Fibroblast of gingiva (primary cell): Measurements from ENCODE around the gene BPGM.

ENCODE experiments used
- DNase-seq: peaks from one replicate; pipeline ENCODE4 v3.0.0-alpha.2; 2011; ENCODE audit warnings: low read depth

The BPGM gene

GRCh38 chr7:134720091-134720935 is 73.7 kb downstream of the BPGM start:
- DNase-seq: peak; percentile 74

GRCh38 chr7:134721171-134721570 is 74.5 kb downstream of the BPGM start:
- DNase-seq: no peak

DNA sequence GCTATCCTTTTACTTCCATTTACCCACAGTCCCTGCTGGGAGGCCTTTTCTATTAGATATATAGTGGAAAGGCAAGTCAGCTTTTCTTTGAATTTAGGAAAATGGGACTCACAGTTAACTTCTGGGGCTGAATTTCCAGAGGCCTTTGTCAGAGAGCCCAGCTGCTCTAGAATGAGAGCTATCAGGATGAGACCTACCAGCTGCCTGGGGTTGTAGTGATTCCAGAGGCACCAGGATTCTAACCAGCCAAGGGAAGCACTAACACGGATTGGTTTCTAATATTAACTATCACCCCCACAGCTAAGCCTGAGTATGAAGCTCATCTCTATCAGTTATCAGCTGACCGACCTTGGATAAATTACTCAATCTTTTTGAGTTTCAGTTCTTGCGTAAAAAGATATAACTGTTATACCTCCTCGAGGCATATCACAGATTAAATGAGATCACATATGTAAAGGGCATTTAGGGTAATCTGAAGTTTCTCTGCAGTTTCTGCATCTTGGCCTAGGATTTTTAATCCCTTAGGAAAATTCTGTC is 76.2 kb downstream of the BPGM start:
- DNase-seq: no peak

GRCh38 chr7:134723892-134724291 is 77.2 kb downstream of the BPGM start:
- DNase-seq: no peak

- DNase-seq: peak; percentile 34
These were observed 78.0 kb downstream of the BPGM start for GRCh38 chr7:134724606-134725005.

DNA sequence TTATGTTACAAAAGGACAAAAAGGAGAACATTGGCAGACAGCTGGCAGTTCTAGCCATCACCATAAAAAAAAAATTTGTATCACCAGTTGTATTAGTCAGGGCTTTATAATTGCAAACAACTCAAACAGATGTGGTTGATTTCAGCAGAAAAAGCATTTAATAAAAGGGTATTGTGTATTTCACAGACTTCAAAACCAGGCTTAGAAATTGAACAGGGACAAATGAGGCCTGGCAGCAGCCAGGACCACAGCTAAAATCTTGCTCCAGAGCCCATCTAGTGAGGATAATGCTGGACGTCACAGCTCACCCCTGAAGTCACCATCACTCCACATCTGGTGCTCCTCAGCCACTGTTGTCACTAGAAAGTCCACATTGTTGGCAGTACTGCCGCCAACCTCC is 79.9 kb downstream of the BPGM start:
- peak; percentile 80 for DNase-seq

DNA sequence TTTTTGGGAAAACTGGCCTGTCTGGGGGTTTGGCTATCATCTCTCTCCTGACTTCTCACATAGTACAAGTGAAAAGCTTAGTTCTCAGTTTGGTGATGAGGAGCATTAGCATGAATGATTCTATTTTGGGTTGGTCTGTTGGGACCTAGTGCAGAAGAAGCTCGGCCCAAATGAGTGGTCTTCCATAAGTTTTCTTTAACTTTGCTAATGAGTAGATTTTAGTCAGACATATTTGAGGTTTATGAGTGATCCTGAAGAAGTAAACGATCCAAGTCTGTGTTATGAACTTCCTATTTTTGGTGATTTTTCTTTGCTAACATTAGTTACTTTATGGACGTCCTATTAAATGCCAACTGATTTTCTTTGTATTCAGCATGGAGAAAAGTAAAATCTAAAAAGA is 81.1 kb downstream of the BPGM start:
- no peak for DNase-seq
